Stimulated activated CD4-positive, alpha-beta T cell treated with anti-CD3 and anti-CD28 coated beads, Interleukin-12 subunit alpha, Interleukin-12 subunit beta, amount 100 ng/mL, for 24 hours (primary cell): Measurements from ENCODE around the gene AFF2.

Experiments used
- DNase-seq, 2 experiments: peaks; one replicate each; pipeline ENCODE4 v3.0.0-alpha.2; 2020; ENCODE audit warnings: low read depth in 2 of 2

Gene AFF2

DNA sequence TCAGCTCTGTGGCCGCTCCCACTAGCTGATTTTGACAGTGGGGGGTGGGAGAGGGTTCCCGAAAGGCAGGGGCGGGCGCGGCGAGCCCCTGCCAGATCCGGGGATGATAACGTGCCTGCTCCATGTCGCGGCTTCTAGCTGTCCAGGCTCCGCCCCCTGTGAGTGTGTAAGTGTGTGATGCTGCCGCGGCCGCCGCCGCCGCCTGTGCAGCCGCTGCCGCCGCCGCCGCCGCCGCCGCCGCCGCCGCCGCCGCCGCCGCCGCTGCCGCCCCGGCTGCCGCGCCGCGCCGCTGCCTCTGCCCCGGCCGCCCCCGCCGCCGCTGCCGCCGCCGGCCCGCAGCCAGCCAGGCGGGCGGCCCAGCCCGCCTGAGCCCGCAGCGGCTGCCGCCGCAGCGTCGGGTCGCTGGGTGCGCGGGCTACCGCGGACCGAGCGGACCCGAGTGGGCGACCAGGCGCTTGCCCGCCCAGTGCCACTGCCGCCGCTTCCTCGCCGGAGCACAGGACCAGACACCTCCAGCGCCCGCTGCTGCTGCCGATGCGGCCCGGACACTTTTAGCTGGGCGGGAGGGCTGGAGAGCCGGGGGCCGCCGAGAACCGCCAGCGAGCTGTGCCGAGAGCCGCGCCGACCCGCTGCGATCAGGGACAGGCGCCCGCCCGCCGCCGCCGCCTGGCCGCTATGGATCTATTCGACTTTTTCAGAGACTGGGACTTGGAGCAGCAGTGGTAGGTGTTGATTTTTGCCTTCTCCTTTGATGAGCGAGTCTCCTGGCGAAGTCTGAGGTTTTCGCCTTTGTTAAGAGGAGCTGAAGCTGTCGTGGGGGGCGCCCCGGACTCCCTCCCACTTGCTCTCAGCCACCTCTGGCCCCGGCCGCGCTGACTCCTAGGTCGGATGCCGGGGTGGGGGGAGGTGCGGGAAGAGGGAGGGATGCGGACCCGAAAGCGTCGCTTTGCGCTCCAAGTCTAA is at the start of gene AFF2:
Gene AFF2, plus strand, starts transcription at position 195 of the 963 bp plus-strand sequence. Its CDS starts 481 bp downstream, at position 676.
- peak; percentile 8 to 38 for DNase-seq

GRCh38 chrX:148457279-148457678 is 43.1 kb upstream of the AFF2 start:
- DNase-seq: no peak

GRCh38 chrX:148459343-148459742 is 41.1 kb upstream of the AFF2 start:
- DNase-seq: no peak

- DNase-seq: no peak
Observed at GRCh38 chrX:148466292-148466691, 34.1 kb upstream of the AFF2 start.

DNA sequence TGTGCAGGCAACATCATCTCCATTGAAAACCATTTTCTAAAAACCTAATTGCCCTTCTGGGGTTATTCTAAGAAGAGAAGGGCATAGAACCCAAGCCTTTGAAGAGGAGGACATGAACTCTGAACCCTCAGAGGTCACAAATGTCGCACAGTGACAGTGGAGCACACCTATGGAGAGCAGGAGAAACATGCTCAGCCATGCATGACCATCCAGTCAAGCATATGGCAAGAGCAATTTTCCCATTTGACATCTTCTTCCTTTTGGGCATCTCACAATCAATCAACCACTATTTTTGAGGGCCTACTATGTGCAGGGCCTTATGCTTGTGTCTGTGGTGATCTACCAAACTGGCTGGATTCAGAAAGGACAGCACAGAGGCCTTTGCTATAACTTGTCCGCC is 30.1 kb upstream of the AFF2 start:
- no peak for DNase-seq

GRCh38 chrX:148474030-148474429 is 26.4 kb upstream of the AFF2 start:
- DNase-seq: no peak

DNA sequence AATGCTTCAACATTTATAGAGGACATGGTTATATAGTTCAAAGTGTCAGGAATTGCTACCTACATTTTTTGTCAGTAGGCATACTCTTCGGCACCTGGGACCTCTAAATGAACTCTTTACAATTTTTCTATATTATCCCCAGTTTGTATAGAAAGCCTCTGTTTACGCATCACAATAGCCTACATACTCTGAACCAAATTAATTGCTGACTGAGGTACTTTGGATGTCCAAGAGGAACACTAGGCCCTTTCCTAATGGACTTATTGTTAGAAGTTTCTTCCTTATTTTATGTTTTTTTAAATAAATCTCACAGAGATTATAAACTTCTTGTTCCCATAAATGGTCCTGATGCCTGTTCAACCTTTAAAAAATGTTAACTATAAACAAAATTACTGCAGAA is 8.4 kb upstream of the AFF2 start:
- no peak for DNase-seq

GRCh38 chrX:148495176-148495575 is 5.2 kb upstream of the AFF2 start:
- no peak for DNase-seq

- DNase-seq: no peak
Observed at GRCh38 chrX:148498067-148498466, 2.4 kb upstream of the AFF2 start.

DNA sequence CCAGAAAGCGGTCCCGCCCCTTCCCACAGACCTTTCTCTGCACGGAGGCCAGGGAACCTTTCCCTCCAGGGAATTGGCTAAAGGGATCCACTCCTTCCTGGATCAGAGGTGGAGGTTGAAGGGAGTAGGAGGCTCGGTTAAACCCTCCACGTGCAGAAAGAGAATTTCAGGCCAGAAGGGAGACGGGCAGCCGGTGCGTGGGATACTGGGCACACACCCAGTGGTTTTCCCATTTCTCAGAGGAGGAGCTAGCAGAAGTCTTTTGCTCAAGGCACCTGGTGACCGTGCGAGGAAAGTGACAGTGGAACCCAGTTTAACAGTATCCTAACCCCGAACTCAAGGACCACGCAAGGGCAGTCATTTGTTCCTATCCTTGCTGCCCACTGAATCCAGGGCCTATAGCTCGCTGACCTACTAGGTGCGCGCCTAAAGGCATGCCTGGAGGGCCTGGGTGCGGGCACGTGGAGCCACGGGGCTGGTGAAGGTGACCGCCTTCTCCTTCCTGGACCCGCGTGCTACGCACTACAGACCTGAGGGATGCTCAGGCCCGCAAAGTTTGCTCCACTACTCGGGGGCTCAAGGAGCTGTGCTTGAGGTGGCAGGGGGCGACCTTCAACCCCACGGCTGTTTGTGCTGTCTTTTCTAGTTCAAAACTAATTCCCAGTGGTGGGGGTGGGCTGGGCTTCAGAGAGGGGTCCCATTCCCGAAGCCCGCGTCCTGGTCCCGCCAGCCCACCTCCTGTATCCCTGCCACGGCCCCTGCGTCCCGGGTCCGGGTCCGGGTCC is 587 bp upstream of the AFF2 start:
- DNase-seq: no peak

DNA sequence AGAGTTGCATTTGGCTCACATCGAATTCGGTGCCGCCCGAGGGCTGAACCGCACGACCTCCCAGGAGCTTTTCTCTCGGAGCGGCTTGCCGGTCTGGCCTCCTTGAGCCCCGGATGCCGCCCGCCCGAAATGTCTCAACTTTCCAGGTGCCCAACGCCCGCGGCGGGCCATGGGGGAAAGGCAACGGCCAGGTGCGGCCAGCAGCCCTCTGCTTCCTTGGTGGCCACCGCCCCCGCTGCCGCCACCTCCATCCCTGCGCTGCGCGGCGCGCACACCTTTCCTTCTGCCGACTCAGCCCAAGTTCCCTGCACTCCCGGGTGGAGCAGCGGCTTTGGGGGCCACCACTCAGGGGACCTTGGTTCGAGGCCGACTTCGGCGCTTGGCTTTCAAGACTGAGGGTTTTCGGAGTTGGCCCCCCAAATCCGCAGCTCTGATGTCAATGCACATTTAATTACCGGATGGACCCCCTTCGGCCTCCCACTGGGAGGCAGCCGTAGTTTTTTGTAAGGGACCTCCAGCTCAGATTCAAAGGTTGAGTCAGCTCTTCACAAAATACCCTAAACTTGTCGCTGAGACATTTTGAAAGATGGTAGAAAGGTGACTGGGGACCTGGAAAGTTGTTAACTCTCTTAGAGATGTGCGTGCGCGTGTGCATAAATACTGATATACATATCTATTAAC is 1.1 kb downstream of the AFF2 start:
- DNase-seq: no peak

DNA sequence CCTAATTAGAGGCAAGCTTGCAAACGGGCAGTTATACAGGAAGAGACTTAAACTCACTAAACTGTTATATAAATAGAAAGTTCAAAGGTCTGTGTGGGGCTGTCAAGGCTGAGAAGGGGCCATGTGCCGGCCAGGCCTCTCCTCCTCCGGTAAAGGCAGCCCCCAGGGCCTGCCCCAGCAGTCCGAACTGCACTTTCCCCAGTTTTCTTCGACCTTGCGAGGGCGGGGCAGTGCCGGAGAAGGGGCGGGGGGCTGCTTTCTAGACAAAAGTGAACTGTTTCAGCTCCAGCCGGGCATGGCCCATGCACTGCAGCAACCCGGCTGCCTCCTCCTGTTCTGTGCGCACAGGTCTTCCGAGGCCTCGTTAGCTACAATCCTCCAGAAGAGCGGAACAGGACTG is 4.1 kb downstream of the AFF2 start:
- DNase-seq: no peak

DNA sequence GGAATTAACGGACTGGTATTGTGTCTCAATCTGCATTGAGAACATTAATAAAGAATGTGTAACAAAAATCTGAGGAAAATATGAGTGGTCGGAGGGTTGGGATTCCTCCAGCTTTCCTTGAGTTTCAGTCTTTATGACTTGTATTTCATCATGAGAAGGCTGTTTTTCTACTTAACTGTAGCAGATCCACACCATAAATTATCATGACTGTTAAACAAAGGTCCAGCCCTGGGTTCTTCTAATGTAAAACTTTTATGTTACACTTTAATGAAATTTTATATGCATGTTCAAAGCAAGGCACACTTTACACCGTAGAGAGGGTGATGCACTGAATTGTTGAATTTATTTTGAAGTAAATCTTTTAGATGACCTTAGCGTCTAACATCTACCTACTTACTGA is 7.0 kb downstream of the AFF2 start:
- DNase-seq: no peak

DNA sequence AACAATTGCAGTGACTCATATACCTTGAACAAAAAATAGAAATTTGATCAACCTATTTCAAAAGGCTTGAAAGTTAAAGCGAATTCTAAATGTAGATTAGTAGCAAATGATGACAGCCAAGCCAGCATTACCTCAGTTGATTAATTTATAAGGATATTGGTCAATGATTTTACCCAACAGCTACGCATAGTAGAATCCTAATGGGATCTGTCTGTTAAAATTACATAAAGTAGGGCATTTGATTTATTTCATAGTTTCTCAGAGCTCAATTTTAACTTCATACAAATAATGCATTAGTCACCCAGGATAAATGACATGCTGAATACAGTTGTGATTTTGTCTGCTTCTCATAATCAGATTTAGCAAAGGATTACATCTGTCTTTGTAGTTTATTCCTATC is 12.0 kb downstream of the AFF2 start:
- no peak for DNase-seq

DNA sequence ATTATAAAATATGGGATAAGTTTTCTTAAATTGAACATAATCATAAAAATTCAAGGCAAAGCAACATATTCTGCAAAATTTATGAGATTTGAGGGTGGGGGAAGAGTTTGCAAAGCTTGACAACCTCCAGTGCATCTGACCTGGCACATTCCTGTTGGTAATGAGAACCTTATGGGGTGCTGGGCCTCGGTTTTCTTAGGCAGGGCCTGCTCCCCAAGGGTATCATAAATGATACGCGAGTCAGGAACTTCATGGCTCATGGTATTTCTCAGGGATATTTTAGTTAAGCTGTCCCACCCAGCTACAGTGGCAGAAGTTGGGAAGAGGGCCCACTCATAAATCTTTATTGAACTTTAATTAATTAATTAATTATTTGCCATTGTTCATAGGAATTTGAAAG is 13.2 kb downstream of the AFF2 start:
- no peak for DNase-seq

DNA sequence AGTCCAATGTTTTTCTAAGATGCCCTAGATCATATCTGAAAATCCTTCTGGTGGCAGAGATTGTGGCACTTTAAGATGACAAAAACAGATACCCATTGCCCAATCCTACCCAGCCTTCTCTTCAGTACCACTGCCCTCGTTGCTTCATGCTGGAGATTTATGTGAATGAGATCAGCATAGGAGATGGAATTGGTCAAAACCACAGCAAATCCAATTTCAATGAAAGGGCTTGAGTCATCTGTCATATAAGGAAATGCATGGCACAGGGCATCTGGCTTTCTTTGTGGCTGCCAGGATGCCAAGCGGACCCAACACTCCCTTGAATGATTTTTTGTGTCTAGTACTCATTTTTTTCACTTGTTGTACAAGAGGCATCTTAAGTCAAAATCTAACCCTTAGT is 16.8 kb downstream of the AFF2 start:
- DNase-seq: no peak

DNA sequence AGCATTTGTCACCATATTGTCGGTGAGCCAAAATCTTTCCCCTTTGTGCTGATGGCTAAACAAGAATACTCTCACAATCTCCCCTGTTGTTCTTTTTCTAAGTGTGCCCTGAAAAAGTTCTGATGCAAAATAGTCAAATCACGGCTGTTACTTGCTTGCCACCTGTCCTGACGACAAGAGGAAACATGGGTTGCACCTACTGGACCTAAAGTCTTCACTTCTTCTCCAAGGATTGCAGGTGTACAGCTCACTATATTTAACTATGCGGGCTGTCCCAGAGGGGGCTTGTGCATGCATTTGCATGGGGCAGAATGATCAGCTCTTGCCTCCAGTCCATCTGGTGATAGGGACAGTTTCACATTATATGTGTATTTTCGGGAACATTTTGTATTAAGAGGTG is 21.6 kb downstream of the AFF2 start:
- DNase-seq: no peak

DNA sequence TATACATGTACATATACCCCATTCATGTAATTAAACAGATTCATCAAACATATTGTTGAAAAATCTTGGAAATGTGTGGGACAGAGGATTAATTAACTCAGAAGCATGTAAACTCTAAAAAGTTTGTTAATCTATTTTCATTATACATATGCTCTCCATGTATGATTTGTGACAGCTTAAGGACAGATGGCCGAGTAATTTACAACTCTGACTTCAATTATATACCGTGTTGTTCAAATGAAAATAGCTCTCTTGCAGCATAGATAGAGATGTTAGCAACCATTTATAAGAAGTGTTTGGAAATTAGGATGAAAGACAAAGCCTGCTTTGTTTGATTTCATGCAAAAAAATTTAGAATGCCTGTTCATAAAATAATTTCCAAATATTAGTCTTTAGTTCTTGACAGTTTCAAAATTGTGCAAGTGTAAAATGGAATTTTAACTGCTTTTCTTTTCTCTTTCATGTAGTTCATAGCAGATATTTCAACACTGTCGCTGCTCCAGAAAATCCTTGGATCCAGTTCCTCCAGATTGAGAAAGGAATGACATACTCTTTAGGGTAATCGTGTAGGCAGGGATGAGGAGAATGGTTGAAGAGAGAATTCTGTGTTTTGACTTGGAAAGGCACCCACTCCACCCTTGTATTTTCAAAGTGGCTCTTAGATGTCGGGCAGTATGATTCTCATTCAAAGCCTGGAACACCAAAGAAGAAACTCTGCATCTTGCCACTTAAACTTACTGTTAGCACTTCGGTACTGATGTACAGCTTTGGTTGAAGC is 23.1 kb downstream of the AFF2 start:
- no peak for DNase-seq

GRCh38 chrX:148530464-148531077 is 30.2 kb downstream of the AFF2 start:
- DNase-seq: no peak

GRCh38 chrX:148534291-148534690 is 33.9 kb downstream of the AFF2 start:
- DNase-seq: no peak

DNA sequence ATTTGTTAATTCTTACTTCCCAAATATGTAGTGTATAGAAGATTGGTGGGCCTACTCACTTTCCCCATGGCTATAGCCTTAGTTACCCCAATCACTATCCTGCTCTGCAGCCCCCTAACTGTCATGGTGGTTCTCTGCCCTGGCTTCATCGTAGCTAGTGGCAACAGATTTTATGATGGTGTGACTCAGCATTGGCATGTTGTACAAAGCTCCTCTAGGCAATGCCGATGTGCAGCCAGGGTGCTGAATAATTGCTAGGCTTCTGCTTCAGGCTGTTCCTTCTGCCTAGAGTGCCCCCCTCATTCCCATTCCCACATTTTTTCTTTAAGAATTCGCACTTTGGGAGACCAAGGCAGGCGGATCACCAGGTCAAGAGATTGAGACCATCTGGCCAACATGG is 35.2 kb downstream of the AFF2 start:
- DNase-seq: no peak
